Central memory CD8-positive, alpha-beta T cell (primary cell): ENCODE results near the gene MGAT5B.

Experiments used
- ATAC-seq: fragments of 150-1000 bp; cut with Tn5 transposase; replicated peaks from 2 replicates; pipeline ENCODE4 v1.10.0; 2022; ENCODE audit warnings: mild to moderate bottlenecking, moderate FRiP score, moderate number of reproducible peaks; ENCODE audit not compliant: poor library complexity, severe bottlenecking; ENCODE audit errors: extremely low read depth
- DNase-seq, 2 donors: peaks; one replicate each; pipeline ENCODE4 v3.0.0; 2021; ENCODE audit warnings: low spot score in 2 of 2
- H3K27ac Mint-ChIP-seq: one replicate; pipeline ENCODE4 v1.8.0; 2022; ENCODE audit warnings: low read depth, mild to moderate bottlenecking, moderate library complexity, mixed read lengths
- H3K27me3 Mint-ChIP-seq: one replicate; pipeline ENCODE4 v1.8.0; 2022; ENCODE audit warnings: mixed read lengths
- H3K36me3 Mint-ChIP-seq: one replicate; pipeline ENCODE4 v1.8.0; 2022; ENCODE audit warnings: mild to moderate bottlenecking, moderate library complexity, mixed read lengths; ENCODE audit not compliant: insufficient read depth
- H3K4me1 Mint-ChIP-seq: one replicate; pipeline ENCODE4 v1.8.0; 2022; ENCODE audit warnings: mixed read lengths
- H3K4me3 Mint-ChIP-seq: one replicate; pipeline ENCODE4 v1.8.0; 2022; ENCODE audit warnings: mild to moderate bottlenecking, moderate library complexity, mixed read lengths
- H3K9me3 Mint-ChIP-seq: one replicate; pipeline ENCODE4 v1.8.0; 2022; ENCODE audit warnings: mixed read lengths

MGAT5B gene

DNA sequence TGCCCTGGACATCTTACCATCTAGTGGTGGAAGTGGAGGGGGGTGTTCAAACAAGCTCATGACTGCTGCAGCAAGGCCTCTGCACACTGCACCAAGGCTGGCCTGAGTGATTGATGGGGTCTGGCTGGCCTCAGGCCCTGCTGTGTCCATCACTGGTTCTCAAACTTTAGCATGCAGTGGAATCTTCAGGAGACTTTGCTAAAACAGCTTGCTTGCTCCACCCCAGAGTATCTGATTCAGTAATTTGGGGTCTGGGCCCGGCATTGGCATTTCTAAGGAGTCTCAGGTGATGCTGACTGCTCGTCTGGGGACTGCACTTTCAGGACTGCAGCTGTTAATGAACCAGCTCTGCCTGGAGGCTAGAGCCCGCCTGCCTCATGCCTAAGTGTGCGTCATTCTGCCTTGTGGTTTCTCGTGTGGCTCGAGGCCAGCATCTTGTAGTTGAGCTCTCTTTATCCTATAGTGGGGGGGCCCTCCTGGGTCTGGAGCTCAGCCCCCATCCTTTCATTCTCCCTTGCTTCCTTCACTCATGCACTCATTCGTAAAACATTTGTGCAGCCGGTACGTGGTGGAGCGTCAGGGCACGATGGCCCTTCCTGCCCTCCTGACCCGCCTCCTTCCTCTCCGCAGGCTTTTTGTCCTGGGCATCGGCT is 4.1 kb downstream of the MGAT5B start:
- DNase-seq, result no peak
- no peak overlapping the region for H3K4me3 Mint-ChIP-seq

DNA sequence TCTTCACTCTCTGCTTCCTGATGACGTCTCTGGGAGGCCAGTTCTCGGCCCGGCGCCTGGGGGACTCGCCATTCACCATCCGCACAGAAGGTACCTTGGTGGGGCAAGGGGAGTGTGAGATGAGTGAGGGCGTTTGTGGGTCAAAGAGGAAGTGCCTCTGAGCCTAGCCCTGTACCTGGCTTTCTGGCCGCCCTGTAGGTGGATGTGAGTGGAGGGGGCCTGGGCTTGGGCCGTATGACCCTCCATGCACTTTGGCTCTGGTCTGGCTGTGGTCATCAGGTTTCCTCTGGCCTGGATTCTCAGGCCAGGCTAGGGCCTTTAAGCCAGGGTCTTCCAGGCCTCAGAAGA is 4.6 kb downstream of the MGAT5B start:
- Mint-ChIP-seq H3K4me3 (no peak overlapping the region), H3K4me1 (peaks cover 5% of the 10 kb centered on the region), H3K9me3 (no peaks in the 10 kb centered on the region), H3K27ac (no peak overlapping the region), H3K36me3 (no peaks in the 10 kb centered on the region), H3K27me3 (peaks cover 60% of the 10 kb centered on the region)
- DNase-seq (no peak), ATAC-seq (no peak)

More for the DNA sequence above, 4.1 kb downstream of the MGAT5B start:
- peaks cover 60% of the 10 kb centered on the region for H3K27me3 Mint-ChIP-seq
- H3K4me1 Mint-ChIP-seq, result peaks cover 5% of the 10 kb centered on the region
- no peak for ATAC-seq
- no peak overlapping the region for H3K27ac Mint-ChIP-seq
- no peaks in the 10 kb centered on the region for H3K36me3 Mint-ChIP-seq
- H3K9me3 Mint-ChIP-seq, result no peaks in the 10 kb centered on the region

DNA sequence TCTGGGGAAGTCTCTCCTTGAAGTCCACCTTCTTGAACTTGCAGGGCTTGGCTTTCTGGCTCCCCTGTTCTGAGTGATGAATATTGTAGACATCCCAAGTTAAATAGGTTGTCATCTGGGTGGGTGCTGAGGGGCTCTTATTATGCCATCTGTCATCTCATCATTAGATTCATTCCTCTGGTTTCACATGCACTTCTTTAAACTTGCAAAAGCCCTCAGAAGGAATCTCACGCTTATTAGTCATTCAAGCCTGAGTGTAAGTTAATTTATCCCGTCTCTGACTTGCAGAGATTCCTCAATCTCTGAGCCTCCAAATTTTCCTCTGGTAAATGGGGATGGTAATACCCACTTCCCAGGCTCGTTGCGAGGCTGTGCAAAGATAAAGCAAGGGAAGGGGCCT is 5.7 kb downstream of the MGAT5B start:
- no peak for DNase-seq
- Mint-ChIP-seq H3K27ac (no peak overlapping the region), H3K36me3 (no peaks in the 10 kb centered on the region), H3K27me3 (peaks cover 61% of the 10 kb centered on the region), H3K4me1 (peaks cover 5% of the 10 kb centered on the region), H3K4me3 (no peak overlapping the region), H3K9me3 (no peaks in the 10 kb centered on the region)
- ATAC-seq, result no peak

DNA sequence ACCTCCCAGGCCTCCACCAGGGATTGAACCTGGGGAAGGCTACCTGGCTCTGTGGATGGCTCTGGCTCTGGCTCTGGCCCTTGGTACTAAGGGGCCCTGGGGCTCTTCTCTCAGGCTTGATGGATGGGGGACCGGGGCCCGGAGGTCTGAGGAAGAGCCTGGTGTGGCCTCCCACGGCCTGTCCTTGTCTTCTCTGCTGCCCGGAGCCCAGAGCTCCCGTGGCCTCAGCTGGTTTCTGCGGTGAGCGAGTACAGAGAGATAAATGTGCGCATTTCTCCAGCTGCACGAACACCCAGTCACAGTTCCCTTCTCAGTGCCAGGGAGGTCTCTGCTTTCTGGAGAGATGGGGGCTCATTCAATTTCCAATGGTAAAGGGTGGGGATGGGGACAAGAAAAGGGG is 9.2 kb downstream of the MGAT5B start:
- DNase-seq (no peak), ATAC-seq (no peak)
- peaks cover 4% of the 10 kb centered on the region for H3K4me1 Mint-ChIP-seq
- no peaks in the 10 kb centered on the region for H3K36me3 Mint-ChIP-seq
- no peak overlapping the region for H3K27ac Mint-ChIP-seq
- peaks cover 71% of the 10 kb centered on the region for H3K27me3 Mint-ChIP-seq
- no peaks in the 10 kb centered on the region for H3K9me3 Mint-ChIP-seq
- no peak overlapping the region for H3K4me3 Mint-ChIP-seq

DNA sequence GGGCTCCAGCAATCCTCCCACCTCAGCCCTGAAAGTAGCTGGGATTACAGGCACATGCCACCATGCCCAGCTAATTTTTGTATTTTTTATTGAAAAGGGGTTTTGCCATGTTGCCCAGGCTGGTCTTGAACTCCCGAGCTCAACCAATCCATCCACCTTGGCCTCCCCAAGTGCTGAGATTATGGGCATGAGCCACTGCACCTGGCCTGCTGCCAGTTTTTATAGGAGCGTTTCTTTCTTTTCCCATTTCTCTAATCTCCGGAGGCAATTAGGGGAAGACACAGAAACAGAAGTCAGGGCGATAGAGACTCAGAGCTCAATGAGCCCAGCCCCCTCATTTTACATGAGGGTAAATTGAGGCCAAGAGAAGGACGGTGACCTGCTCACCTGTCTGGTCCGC is 10.4 kb downstream of the MGAT5B start:
- Mint-ChIP-seq H3K9me3 (no peaks in the 10 kb centered on the region), H3K4me1 (no peaks in the 10 kb centered on the region), H3K27ac (no peak overlapping the region), H3K4me3 (no peak overlapping the region), H3K36me3 (no peaks in the 10 kb centered on the region), H3K27me3 (peaks cover 59% of the 10 kb centered on the region)
- no peak for DNase-seq
- no peak for ATAC-seq

DNA sequence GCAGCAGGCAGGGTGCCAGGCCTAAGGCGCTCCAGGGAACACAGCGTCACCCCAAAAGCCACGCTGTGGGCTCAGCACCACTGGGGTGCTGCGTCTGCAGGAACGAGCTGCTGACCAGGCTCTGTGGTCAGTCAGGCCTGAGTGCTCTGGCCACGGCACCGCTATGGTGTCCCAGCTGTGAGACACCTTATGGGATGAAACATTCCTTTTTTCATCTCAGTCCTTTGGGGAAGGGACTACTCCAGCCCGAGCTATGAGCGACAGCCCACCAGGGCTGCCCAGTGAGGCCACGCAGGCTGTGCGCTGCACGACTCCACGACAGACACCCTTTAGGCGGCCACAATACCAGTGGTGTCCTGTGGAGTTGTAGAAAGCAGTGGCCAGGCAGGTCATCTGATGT is 11.1 kb downstream of the MGAT5B start:
- Mint-ChIP-seq H3K27ac (no peak overlapping the region), H3K9me3 (no peaks in the 10 kb centered on the region), H3K36me3 (no peaks in the 10 kb centered on the region), H3K4me1 (no peaks in the 10 kb centered on the region), H3K27me3 (peaks cover 52% of the 10 kb centered on the region), H3K4me3 (no peak overlapping the region)
- no peak for ATAC-seq
- no peak for DNase-seq

DNA sequence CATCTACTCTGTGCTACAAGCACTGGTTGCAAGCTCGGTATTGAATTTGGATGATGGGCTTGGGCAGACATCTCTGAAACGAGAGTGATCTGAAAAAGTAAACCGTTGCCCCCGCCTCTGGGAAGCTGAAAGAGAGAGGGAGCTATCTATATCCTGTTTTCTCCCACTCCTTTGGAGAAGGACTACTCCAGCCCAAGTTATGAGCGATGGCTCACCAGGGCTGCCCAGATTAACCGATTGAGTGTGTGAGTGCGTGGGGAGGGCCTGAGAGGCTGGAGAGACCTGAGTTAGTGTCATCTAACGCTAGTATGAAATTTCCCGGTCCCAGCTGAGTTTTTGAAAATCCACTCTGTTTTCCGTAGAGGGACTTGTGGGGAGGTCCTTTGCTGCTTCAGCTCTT is 11.5 kb downstream of the MGAT5B start:
- H3K4me1 Mint-ChIP-seq, result no peaks in the 10 kb centered on the region
- H3K27me3 Mint-ChIP-seq, result peaks cover 48% of the 10 kb centered on the region
- DNase-seq (no peak), ATAC-seq (no peak)
- no peak overlapping the region for H3K4me3 Mint-ChIP-seq
- no peaks in the 10 kb centered on the region for H3K36me3 Mint-ChIP-seq
- H3K9me3 Mint-ChIP-seq, result no peaks in the 10 kb centered on the region
- no peak overlapping the region for H3K27ac Mint-ChIP-seq

DNA sequence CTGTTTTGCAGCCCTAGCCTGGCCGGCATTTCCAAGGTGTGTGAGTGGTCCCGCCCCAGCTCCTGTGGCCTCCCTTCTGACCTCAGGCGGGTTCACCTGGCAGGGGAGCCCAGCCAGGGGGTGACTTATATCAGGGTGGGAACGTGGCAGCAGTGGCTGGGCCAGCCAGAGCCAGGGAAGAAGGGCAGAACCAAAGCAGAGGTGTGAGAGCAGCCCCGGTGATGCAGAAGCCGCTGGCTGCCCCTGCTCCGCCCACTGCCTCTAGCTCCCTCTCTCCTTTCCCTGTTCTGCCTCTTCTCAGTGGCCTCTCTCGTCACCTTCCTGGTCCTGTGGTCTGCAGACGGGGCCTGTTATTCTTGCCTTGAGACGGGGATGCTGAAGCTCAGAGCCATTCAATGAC is 12.1 kb downstream of the MGAT5B start:
- H3K27me3 Mint-ChIP-seq, result peaks cover 48% of the 10 kb centered on the region
- DNase-seq, result no peak
- H3K4me3 Mint-ChIP-seq, result no peak overlapping the region
- H3K9me3 Mint-ChIP-seq, result no peaks in the 10 kb centered on the region
- ATAC-seq, result no peak
- no peak overlapping the region for H3K27ac Mint-ChIP-seq
- H3K36me3 Mint-ChIP-seq, result no peaks in the 10 kb centered on the region
- H3K4me1 Mint-ChIP-seq, result no peaks in the 10 kb centered on the region

DNA sequence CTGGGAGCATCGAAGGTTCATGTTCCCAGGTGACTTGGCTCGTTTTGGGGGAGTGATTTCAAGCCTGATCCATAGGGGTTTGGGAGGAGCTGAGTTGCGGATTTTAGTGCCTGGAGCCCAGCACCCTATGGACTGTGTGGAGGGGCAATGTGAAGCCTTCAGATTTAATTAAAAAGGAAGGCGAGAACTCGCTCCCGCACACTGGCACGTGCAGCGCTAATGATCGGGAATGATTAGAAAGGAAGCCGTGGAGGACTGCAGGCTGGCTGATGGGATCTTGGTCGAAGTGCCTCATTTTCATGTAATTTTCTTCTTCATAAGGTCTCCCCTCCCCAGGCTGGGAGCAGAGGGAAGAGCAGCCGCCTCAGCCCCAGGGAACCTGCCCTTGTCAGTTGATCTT is 12.8 kb downstream of the MGAT5B start:
- H3K27me3 Mint-ChIP-seq, result peaks cover 41% of the 10 kb centered on the region
- DNase-seq, result no peak
- H3K36me3 Mint-ChIP-seq, result no peaks in the 10 kb centered on the region
- no peak overlapping the region for H3K4me3 Mint-ChIP-seq
- H3K9me3 Mint-ChIP-seq, result no peaks in the 10 kb centered on the region
- no peak for ATAC-seq
- H3K27ac Mint-ChIP-seq, result no peak overlapping the region
- no peaks in the 10 kb centered on the region for H3K4me1 Mint-ChIP-seq

DNA sequence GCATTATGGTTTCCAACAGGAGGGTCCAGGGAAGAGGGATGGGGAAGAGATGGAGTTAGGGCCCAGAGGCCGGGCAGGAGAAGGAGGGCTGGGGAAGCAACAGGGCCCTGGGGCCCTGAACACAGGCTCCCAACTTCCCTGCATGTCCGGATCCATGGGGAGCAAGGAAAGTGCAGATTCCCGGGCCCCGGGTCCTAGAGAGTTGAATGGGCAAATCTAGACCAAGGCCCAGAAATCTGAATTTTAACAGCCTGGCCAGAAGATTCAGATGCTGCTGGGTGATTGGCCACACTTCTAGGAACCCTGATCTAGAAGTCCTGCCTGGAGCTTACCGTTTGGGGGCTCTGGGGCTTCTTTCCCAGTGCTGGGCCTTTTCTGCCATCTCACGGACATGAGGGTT is 13.2 kb downstream of the MGAT5B start:
- Mint-ChIP-seq H3K27me3 (peaks cover 36% of the 10 kb centered on the region), H3K36me3 (no peaks in the 10 kb centered on the region), H3K4me1 (no peaks in the 10 kb centered on the region), H3K27ac (no peak overlapping the region), H3K9me3 (no peaks in the 10 kb centered on the region), H3K4me3 (no peak overlapping the region)
- ATAC-seq, result no peak
- no peak for DNase-seq

DNA sequence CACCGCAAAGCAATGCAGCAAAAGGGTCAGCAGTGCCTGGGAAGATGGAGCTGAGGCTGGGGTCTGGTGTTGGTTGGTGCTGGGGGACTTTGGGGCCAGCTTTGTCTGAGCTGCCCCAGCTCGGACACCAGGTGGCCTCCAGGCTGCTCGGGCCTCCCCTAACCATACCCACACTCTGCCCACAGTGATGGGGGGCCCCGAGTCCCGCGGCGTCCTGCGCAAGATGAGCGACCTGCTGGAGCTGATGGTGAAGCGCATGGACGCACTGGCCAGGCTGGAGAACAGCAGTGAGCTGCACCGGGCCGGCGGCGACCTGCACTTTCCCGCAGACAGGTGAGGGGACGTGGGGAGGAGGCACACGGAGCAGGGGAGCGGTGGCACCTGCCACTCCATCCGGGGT is 13.8 kb downstream of the MGAT5B start:
- H3K27me3 Mint-ChIP-seq, result peaks cover 36% of the 10 kb centered on the region
- no peak overlapping the region for H3K27ac Mint-ChIP-seq
- H3K4me3 Mint-ChIP-seq, result no peak overlapping the region

DNA sequence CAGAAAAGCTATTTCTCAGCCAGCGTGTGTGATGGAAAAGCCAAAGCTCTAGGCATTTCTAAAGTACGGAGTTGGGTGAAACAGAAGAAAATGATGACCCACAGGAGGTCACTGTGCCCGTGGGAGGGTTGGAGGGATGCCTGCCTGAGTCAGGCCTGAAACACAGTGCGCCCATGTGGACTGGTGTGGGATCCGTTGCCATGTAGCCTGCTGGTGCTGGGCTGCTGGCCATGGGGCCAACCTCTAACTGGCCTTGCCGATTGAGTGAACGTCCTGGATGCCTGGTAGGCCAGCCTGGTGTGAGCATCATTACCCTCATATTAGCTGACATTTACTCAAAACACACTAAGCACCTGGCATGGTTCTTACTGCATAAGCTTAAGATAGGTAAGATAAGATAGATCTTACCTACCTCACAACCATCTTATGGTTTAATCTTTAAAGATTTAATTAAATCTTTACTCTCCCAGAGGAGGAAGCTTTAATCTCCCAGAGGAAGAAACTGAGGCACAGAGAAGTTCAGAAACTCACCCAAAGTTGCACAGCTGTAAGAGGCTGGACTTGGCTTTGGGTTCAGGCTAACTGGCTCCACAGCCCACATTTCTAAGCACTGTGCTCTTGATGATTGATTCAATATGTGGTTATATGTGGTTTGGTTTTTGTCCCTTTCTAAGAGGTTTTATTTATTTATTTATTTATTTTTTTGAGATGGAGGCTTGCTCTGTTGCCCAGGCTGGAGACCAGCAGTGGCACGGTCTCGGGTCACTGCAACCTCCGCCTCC is 15.7 kb downstream of the MGAT5B start:
- no peaks in the 10 kb centered on the region for H3K36me3 Mint-ChIP-seq
- H3K27ac Mint-ChIP-seq, result no peak overlapping the region
- no peak for DNase-seq
- no peak for ATAC-seq
- H3K9me3 Mint-ChIP-seq, result no peaks in the 10 kb centered on the region
- no peak overlapping the region for H3K4me3 Mint-ChIP-seq
- no peaks in the 10 kb centered on the region for H3K4me1 Mint-ChIP-seq
- peaks cover 26% of the 10 kb centered on the region for H3K27me3 Mint-ChIP-seq

More for the DNA sequence above, 13.8 kb downstream of the MGAT5B start:
- no peaks in the 10 kb centered on the region for H3K36me3 Mint-ChIP-seq
- no peak for ATAC-seq
- DNase-seq, result no peak
- no peaks in the 10 kb centered on the region for H3K9me3 Mint-ChIP-seq
- no peaks in the 10 kb centered on the region for H3K4me1 Mint-ChIP-seq
